ENCODE results near the gene NEDD9.

The NEDD9 gene

GRCh38 chr6:11197850-11198249 is 34.6 kb downstream of the NEDD9 start:
- DNase-seq: no peak

- DNase-seq: no peak
These were observed 35.3 kb downstream of the NEDD9 start for GRCh38 chr6:11197175-11197536.

DNA sequence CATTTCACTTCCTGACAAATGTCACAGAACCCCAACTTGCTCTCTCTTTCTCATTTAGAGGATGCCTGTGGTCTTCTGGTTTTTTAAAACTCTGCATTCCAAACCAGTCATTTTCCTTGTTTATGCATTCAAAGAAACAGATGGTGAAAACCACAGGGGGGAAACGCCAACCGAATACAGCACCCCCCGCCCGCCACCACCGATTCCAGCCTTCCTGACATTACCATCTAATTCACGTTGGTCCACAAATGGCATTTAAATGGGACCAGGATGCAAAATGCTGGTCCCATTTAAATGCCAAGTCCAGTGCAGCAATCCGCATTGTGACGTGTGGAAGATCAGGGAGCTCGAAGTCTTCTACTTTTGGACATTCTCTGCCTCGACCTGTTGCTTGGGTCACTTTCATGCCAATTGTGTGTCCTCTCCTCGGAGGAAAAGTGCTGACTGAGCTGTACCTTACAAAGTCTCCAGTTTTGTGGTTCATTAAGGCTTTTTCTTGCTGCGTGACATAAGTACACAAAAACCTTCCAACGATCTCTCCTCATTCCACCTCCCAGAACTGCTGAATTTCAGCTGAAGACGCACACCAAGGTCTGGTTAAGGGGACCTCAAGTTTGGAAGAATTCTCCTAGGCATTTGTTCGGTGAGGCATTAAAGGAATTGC is 35.8 kb downstream of the NEDD9 start:
- DNase-seq: no peak

DNA sequence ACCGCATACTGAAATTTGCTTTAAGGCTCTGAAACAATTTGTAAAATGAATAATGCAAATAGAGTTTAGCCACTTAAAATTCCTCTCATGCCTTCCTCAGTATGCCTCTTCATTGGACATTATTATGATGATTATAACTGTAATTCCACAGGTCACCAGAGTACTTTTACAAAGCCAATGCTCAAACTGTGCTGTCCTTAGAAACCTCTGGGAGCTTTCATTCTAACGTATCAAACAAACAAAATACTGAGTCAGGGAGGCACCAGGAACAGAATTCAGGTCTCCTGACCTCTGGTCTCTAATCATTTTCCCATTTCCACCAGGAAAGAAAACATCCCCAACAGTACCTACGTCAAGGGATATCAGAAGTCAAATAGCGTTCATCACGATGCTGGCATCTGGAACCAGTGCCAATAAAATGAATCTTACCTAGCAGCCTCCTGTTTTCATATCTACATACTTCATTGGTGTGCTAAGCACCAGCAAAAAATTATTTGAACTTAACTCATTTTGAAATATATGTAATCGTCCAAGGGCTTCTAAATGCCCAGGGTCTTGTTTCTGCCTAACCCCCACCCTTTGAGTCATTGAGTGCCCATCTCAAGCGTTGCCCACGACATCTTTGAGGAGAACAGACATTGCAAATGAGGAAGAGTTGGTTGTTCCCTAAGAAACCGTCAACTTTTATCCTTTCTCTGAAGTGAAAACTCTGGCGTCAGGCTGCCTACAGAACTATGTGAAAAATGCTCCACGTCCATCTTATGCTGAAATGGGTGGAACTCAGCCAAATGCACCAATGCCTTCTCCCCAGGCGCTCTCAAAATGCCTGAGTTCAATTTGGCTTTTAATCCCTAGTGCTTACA is 37.9 kb downstream of the NEDD9 start:
- no peak for DNase-seq

DNA sequence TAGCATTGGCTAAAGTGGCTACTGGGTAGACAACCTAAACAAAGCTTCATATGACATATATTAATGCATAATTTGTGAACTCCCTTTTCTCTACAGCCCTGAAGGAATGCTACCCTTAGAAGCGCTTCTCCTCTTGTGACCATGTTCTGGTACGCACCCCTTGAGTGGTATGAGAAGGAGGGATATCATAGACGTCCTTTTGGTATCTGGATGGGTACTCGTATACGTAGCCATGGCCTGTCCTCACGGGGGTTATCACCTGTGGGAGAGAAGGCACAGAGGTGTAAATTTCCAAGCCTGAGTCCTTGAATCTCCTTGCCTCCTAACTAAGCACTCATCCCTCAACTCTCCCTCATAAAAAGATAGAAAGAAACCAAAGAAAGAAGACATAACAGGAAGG is 39.0 kb downstream of the NEDD9 start:
- no peak for DNase-seq

- no peak for DNase-seq
These were observed 40.3 kb downstream of the NEDD9 start for GRCh38 chr6:11192167-11192566.

GRCh38 chr6:11190625-11191245 is 41.7 kb downstream of the NEDD9 start:
- no peak for DNase-seq

DNA sequence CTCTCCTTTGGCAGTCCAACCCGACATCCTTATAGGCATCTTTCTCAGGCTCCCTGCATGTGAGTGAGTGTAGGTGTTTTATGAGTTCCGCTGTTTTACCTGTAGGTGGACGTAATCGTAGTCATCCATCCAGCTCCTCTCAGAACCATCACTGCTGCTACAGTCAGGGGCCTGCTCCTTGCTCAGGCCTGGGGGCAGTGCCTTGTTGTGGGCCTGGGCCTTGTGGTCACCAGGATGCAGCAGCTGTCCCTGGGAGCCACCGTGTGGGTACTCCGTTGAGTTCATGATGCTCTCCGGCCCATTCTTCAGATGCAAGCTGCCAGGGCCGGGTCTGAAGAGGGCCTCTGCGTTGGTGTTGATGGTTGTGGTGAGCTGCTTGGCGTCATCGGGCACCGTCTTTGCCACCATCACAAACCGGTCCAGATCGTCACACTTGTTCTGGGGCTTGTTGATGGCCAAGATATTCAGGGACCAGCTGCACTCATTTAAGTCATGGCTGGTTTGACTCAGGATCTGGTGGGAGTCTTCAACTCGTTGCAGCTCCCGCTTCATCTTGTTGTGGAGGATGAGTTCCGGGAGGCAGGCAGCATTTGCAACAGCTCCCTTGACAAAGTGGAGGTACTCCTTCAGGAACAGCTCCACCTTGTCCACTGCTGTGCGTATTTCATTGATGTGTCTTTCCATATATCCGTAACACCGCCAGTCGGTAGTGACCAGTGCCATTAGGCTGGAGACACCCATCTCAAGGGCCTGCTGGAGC is 42.4 kb downstream of the NEDD9 start:
- DNase-seq: no peak

- no peak for DNase-seq
These were observed 44.1 kb downstream of the NEDD9 start for GRCh38 chr6:11188161-11188915.

- DNase-seq: no peak
These were observed 45.2 kb downstream of the NEDD9 start for GRCh38 chr6:11187301-11187700.

- no peak for DNase-seq
These were observed 47.1 kb downstream of the NEDD9 start for GRCh38 chr6:11185204-11185842.

- no peak for DNase-seq
These were observed 48.6 kb downstream of the NEDD9 start for GRCh38 chr6:11183761-11184362.

GRCh38 chr6:11181478-11182136 is 50.9 kb downstream of the NEDD9 start:
- DNase-seq: no peak

DNA sequence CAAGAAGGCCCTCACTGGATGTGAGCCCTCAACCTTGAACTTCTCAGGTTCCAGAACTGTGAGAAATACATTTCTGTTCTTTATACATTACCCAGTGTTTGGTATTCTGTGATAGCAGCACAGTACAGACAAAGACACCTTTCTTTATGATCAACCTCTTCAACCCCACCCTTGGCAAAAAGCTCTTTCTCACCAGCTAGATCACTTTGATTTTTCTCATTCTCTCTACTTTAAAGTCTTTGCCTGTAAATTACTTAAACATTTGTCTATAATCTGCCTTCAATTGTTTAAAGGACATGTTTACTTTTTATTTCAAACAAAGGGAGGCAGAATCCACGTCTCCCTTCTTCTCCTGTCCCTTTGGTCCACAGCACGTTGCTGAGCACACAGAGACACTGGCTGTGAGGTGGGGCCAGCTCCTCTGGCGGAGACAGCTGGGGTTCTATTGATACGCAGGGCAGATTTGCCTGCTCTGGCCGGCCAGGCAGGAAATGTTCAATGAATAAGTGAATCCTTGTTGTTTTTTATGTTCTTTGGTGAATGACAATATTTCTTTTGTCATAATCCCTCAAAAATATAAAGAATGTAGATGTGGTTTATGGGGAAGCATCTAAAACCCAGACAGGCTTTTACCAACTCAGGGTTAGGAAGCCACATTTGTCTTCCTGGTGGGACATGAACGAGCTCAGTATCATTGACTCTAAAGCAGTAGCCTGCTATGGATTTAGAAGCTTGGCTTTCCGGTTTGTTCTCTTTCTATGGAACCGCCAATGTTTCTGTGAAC is 52.9 kb downstream of the NEDD9 start:
- no peak for DNase-seq

- no peak for DNase-seq
These were observed 53.4 kb downstream of the NEDD9 start for GRCh38 chr6:11179088-11179418.

DNA sequence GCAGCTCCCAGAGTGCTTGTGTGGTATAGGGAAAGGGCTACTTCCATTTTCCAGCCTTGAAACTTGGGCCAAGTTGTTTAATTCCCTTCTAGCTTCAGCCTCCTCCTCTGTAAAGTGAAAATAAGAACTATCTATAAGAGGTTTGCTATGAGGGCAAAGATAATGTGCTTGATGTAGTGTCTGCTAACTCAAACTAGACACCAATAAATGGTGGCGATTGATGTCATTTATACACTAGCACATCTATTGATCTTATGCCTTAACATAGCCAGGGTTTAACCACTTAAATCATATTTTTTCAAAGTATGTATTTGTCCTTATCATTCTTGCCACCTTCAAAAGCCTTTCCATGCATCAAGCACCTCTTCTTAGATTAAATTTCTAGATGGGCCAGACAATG is 55.2 kb downstream of the NEDD9 start:
- DNase-seq: no peak

DNA sequence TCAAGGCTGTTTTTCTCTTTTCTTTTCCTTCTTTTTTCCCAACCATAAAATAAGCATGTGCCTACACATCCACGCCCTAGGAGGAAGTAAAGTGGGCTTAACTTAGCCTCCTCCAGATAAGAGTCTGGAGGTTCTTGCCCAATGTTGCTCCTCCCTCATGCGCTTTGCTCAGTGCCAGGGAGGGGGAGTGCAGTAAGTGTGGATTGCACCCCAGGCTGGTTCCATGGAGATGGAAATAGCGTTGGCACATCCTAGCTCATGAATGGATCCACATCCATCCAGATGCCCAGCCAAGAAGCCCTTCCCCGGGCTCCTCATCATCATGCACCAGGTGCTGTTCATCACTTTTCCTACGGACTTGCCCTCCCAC is 58.2 kb downstream of the NEDD9 start:
- no peak for DNase-seq

- DNase-seq: peak; percentile 75
These were observed 59.8 kb downstream of the NEDD9 start for GRCh38 chr6:11172501-11173327.

DNA sequence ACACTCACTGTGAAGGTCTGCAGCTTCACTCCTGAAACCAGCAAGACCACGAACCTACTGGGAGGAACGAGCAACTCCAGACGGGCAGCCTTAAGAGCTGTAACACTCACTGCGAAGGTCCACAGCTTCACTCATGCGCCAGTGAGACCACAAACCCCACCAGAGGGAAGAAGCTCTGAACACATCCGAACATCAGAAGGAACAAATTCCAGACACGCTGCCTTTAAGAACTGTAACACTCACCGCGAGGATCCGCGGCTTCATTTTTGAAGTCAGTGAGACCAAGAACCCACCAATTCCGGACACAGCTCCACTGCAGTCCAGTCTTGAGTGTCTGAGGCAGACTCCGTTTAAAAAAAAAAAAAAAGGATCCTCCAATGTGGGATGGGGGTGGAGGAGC is 60.5 kb downstream of the NEDD9 start:
- DNase-seq: no peak

All from CD4-positive, alpha-beta T cell treated with Interleukin-10 for 1 hour (primary cell).